Upper lobe of left lung (tissue), 6 donors: ENCODE data around the gene MUL1. TPM values are rescaled to one million over a fixed set of nuclear protein-coding genes. Genes with fewer than 3 reads are reported as not detected.

Experiments
- ATAC-seq, 2 donors: fragments of 200-7000 bp; cut with Tn5 transposase; one replicate each; pipeline ENCODE4 v1.9.1; 2022; ENCODE audit warnings: mild to moderate bottlenecking in 2 of 2, moderate library complexity in 2 of 2; ENCODE audit not compliant: low FRiP score in 2 of 2
- DNase-seq, 2 donors: peaks; one replicate each; pipeline ENCODE4 v3.0.0-alpha.2; 2019 to 2020
- H3K27ac ChIP-seq, 4 donors: fragments of 200-600 bp; sonication (generic); one replicate each; pipeline ENCODE4 v1.5.1; 2016 to 2019
- H3K27me3 ChIP-seq, 4 donors: fragments of 200-600 bp; sonication (generic); one replicate each; pipeline ENCODE4 v1.5.1; 2017 to 2019
- H3K36me3 ChIP-seq, 4 donors: fragments of 200-600 bp; sonication (generic); one replicate each; pipeline ENCODE4 v1.5.1; 2016 to 2019
- H3K4me1 ChIP-seq, 4 donors: fragments of 200-600 bp; sonication (generic); one replicate each; pipeline ENCODE4 v1.5.1; 2018 to 2019
- H3K4me3 ChIP-seq, 4 donors: fragments of 200-600 bp; sonication (generic); one replicate each; pipeline ENCODE4 v1.5.1; 2017 to 2019; ENCODE audit warnings: mild to moderate bottlenecking in 2 of 4, moderate library complexity in 1 of 4
- H3K9me3 ChIP-seq, 4 donors: fragments of 200-600 bp; sonication (generic); one replicate each; pipeline ENCODE4 v1.5.1; 2018 to 2019
- EP300 ChIP-seq, 4 donors: sonication (generic); formaldehyde crosslinking; IDR thresholded peaks; one replicate each; pipeline ENCODE4 v1.5.1; 2017; ENCODE audit warnings: antibody characterized with exemption in 4 of 4, control low read depth in 2 of 4
- POLR2A ChIP-seq, 4 donors: fragments of 450-650 bp; IDR thresholded peaks; one replicate each; pipeline ENCODE4 v1.5.1; 2016 to 2017; ENCODE audit warnings: antibody characterized with exemption in 4 of 4, mild to moderate bottlenecking in 2 of 4
- POLR2AphosphoS5 ChIP-seq, 2 donors: sonication (generic); formaldehyde crosslinking; IDR thresholded peaks; one replicate each; pipeline ENCODE4 v1.5.1; 2017; ENCODE audit warnings: antibody characterized with exemption in 2 of 2
- WGBS, 2 donors: methylation state at CpG; one replicate each; pipeline ENCODE4 v1.1.5; 2017 to 2018; 5-methylcytosine and 5-hydroxymethylcytosine counted together
- total RNA-seq, 6 donors: library from RNA; depleted of rRNA in 4 of 6; stranded (reverse); fragments of >200 nt in 4 of 6; gene quantifications; one replicate each; pipeline versions ENCODE4 v1.1.0 to v1.2.1, GENCODE V29; 2016 to 2021
- TF ChIP-seq, protein P1 (sequence below), 6 experiments: fragments of 450-650 bp in 4 of 6; fragments of 200-600 bp in 2 of 6; sonication (generic) in 2 of 6; IDR thresholded peaks; one replicate each; pipeline ENCODE4 v1.5.1; 2016 to 2019; ENCODE audit warnings: antibody characterized with exemption in 6 of 6
- donor health status: DM: no; HTN: no; CAD: no; lungs with moderate emphysema.
- donor health status: DM: no; HTN: yes; CAD: no; lungs with severe emphysema.

Gene MUL1, protein sequence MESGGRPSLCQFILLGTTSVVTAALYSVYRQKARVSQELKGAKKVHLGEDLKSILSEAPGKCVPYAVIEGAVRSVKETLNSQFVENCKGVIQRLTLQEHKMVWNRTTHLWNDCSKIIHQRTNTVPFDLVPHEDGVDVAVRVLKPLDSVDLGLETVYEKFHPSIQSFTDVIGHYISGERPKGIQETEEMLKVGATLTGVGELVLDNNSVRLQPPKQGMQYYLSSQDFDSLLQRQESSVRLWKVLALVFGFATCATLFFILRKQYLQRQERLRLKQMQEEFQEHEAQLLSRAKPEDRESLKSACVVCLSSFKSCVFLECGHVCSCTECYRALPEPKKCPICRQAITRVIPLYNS
- total RNA-seq: 10 to 100 TPM; 15.7 to 39.3 (median 30.8) TPM

- H3K27ac ChIP-seq: peak within 1 kb of the TSS; percentile 83 to 94 (median 89)
- ATAC-seq: peak; percentile 96 to 99
Measured at GRCh38 chr1:20507564-20508410, at the start of gene MUL1. Gene MUL1, minus strand, starts transcription at chr1:20508151. Its CDS starts 127 bp downstream, at chr1:20508024.

GRCh38 chr1:20555758-20556120, 47.8 kb upstream of the MUL1 start:
- no peaks in the 10 kb centered on the region for H3K36me3 ChIP-seq
- ATAC-seq: no peak
- H3K4me3 ChIP-seq: no peak overlapping the region
- no peak overlapping the region for H3K27ac ChIP-seq
- H3K9me3 ChIP-seq: no peaks in the 10 kb centered on the region
- TF ChIP-seq POLR2AphosphoS5 (IDR thresholded peaks at IDR 0.05) (no peak), POLR2A (IDR thresholded peaks at IDR 0.05) (no peak), EP300 (IDR thresholded peaks at IDR 0.05) (no peak)
- TF ChIP-seq, protein P1, sequence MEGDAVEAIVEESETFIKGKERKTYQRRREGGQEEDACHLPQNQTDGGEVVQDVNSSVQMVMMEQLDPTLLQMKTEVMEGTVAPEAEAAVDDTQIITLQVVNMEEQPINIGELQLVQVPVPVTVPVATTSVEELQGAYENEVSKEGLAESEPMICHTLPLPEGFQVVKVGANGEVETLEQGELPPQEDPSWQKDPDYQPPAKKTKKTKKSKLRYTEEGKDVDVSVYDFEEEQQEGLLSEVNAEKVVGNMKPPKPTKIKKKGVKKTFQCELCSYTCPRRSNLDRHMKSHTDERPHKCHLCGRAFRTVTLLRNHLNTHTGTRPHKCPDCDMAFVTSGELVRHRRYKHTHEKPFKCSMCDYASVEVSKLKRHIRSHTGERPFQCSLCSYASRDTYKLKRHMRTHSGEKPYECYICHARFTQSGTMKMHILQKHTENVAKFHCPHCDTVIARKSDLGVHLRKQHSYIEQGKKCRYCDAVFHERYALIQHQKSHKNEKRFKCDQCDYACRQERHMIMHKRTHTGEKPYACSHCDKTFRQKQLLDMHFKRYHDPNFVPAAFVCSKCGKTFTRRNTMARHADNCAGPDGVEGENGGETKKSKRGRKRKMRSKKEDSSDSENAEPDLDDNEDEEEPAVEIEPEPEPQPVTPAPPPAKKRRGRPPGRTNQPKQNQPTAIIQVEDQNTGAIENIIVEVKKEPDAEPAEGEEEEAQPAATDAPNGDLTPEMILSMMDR (IDR thresholded peaks at IDR 0.05): no peak
- peaks cover 0 to 36% (median 21%) of the 10 kb centered on the region in 4 donors for H3K27me3 ChIP-seq
- H3K4me1 ChIP-seq: peaks cover 5 to 25% (median 13%) of the 10 kb centered on the region in 4 donors
- no peak for DNase-seq
- 66 to 80% methylated on average over 4 of the region's 4 CpGs for WGBS, 2 donors

More at GRCh38 chr1:20507564-20508410, at the start of gene MUL1:
- peak; percentile 92 to 99 for DNase-seq
- Histone ChIP-seq H3K27me3 (no peaks in the 10 kb centered on the region), H3K4me3 (peak within 1 kb of the TSS; percentile 83 to 99 (median 96)), H3K36me3 (peaks cover 0 to 9% (median 0%) of the 10 kb centered on the region in 4 donors), H3K4me1 (peaks cover 16 to 38% (median 24%) of the 10 kb centered on the region in 4 donors), H3K9me3 (no peaks in the 10 kb centered on the region)
- TF ChIP-seq POLR2A (IDR thresholded peaks at IDR 0.05): peak; percentile 17 to 79 (median 44)
- TF ChIP-seq POLR2AphosphoS5 (IDR thresholded peaks at IDR 0.05): peak; percentile 96 to 99
- TF ChIP-seq, protein P1 (IDR thresholded peaks at IDR 0.05): peak in 1 of 6 experiments; percentile 23
- TF ChIP-seq EP300 (IDR thresholded peaks at IDR 0.05): peak in 1 of 4 donors; percentile 47
- WGBS, 2 donors: 2 to 4% methylated on average over 30 to 42 of the region's 58 CpGs

DNA sequence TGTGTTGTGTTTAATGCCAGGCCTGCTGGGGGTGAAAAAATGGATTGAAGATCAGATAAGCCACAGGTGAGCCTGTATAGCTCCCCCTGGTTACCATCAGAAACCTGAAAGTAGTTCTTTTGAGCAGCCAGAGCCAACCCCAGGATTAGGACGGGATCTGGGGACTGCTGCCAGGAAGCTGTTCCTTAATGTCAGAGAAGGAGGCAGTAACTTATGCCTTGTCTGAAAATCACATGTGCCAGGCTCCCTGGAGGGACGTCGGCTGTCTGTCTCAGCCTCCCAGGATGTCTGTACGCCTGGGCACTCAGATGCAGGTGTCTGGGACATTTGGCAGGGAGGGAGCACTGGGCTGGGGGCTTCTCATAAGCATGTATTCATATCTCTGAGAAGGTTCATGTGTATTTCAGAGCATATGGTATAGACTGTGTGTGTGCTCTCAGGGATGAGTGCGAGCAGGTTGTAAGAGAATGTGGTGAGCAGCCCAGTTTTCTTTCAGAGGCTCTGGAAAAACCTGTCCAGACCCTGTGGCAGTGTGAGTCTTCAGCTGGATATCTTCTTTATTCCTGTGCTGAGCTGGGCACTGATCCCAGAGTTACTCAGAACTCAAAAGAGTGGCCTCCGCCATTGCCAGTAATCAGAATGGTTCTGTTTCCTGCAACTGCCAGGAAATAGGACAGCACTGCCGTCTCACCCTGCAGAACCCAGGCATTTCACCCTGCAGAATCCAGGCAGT, 47.2 kb upstream of the MUL1 start:
- TF ChIP-seq EP300 (IDR thresholded peaks at IDR 0.05): no peak
- TF ChIP-seq POLR2A (IDR thresholded peaks at IDR 0.05): no peak
- TF ChIP-seq, protein P1 (IDR thresholded peaks at IDR 0.05): no peak
- no peak for TF ChIP-seq POLR2AphosphoS5 (IDR thresholded peaks at IDR 0.05)
- Histone ChIP-seq H3K4me1 (peaks cover 5 to 25% (median 13%) of the 10 kb centered on the region in 4 donors), H3K4me3 (no peak overlapping the region), H3K36me3 (no peaks in the 10 kb centered on the region), H3K9me3 (no peaks in the 10 kb centered on the region), H3K27ac (no peak overlapping the region), H3K27me3 (peaks cover 0 to 36% (median 21%) of the 10 kb centered on the region in 4 donors)
- ATAC-seq (no peak), DNase-seq (no peak)
- 55 to 73% methylated on average over 6 to 7 of the region's 7 CpGs for WGBS, 2 donors

DNA sequence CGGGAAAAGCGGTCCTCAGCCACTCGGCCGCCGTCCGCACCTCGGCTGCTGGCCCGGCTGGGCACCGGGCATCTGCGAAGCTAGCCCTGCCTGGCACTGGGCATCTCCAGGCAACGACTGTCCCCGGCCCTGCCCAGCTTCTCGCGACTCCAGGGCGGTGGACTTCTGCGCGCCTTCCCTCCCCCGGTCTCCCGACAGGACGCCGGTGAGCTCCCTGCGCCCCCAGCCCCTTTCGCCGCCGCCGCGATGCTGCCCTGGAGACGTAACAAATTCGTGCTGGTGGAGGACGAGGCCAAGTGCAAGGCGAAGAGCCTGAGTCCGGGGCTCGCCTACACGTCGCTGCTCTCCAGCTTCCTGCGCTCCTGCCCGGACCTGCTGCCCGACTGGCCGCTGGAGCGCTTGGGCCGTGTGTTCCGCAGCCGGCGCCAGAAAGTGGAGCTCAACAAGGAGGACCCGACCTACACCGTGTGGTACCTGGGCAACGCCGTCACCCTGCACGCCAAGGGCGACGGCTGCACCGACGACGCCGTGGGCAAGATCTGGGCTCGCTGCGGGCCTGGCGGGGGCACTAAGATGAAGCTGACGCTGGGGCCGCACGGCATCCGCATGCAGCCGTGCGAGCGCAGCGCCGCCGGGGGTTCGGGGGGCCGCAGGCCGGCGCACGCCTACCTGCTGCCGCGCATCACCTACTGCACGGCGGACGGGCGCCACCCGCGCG, 44.9 kb upstream of the MUL1 start:
- Histone ChIP-seq H3K4me1 (peaks cover 5 to 25% (median 13%) of the 10 kb centered on the region in 4 donors), H3K4me3 (peak overlapping the region in 3 of 4 donors; percentile 8 to 35 (median 24)), H3K36me3 (no peaks in the 10 kb centered on the region), H3K27me3 (peaks cover 0 to 36% (median 21%) of the 10 kb centered on the region in 4 donors), H3K27ac (no peak overlapping the region), H3K9me3 (no peaks in the 10 kb centered on the region)
- ATAC-seq: peak in 1 of 2 donors; percentile 4
- no peak for DNase-seq
- 0 to 1% methylated on average over 7 to 49 of the region's 82 CpGs for WGBS, 2 donors
- TF ChIP-seq POLR2A (IDR thresholded peaks at IDR 0.05) (no peak), EP300 (IDR thresholded peaks at IDR 0.05) (no peak), POLR2AphosphoS5 (IDR thresholded peaks at IDR 0.05) (no peak)
- TF ChIP-seq, protein P1 (IDR thresholded peaks at IDR 0.05): no peak
